GM21367 (cell line): ENCODE data around the gene GALNT17.
"Not testable (repeated sequence)": the region's sequence is repeated elsewhere in the genome, so short reads cannot be mapped to it uniquely, and the experiment has no call there.

ENCODE experiments used
- ATAC-seq: cut with Tn5 transposase; IDR thresholded peaks from one replicate; pipeline ENCODE4 v1.9.1; 2021; ENCODE audit not compliant: unreplicated experiment

Gene GALNT17

GRCh38 chr7:71229699-71230098 lies 97.8 kb downstream of the GALNT17 start:
- ATAC-seq, result no peak

GRCh38 chr7:71235253-71235652 lies 103.3 kb downstream of the GALNT17 start:
- no peak for ATAC-seq

GRCh38 chr7:71236230-71237105 lies 104.5 kb downstream of the GALNT17 start:
- ATAC-seq, result no peak

- no peak for ATAC-seq
These were observed 106.0 kb downstream of the GALNT17 start for GRCh38 chr7:71237945-71238344.

- no peak for ATAC-seq
These were observed 106.8 kb downstream of the GALNT17 start for GRCh38 chr7:71238581-71239295.

GRCh38 chr7:71239586-71240268 lies 107.8 kb downstream of the GALNT17 start:
- no peak for ATAC-seq

- no peak for ATAC-seq
These were observed 111.9 kb downstream of the GALNT17 start for GRCh38 chr7:71243736-71244410.

GRCh38 chr7:71245038-71245437 lies 113.1 kb downstream of the GALNT17 start:
- no peak for ATAC-seq

- ATAC-seq, result no peak
These were observed 119.8 kb downstream of the GALNT17 start for GRCh38 chr7:71251706-71252105.

GRCh38 chr7:71254751-71255150 lies 122.8 kb downstream of the GALNT17 start:
- no peak for ATAC-seq

- ATAC-seq, result no peak
These were observed 123.7 kb downstream of the GALNT17 start for GRCh38 chr7:71255537-71256178.

- no peak for ATAC-seq
These were observed 129.1 kb downstream of the GALNT17 start for GRCh38 chr7:71261066-71261465.

GRCh38 chr7:71262834-71263233 lies 130.9 kb downstream of the GALNT17 start:
- ATAC-seq, result not testable (repeated sequence)

- no peak for ATAC-seq
These were observed 132.1 kb downstream of the GALNT17 start for GRCh38 chr7:71264005-71264404.

- ATAC-seq, result no peak
These were observed 135.0 kb downstream of the GALNT17 start for GRCh38 chr7:71266912-71267311.

- ATAC-seq, result no peak
These were observed 136.0 kb downstream of the GALNT17 start for GRCh38 chr7:71267734-71268469.

GRCh38 chr7:71270558-71270957 lies 138.6 kb downstream of the GALNT17 start:
- ATAC-seq, result no peak

GRCh38 chr7:71271203-71271602 lies 139.3 kb downstream of the GALNT17 start:
- ATAC-seq, result no peak

GRCh38 chr7:71272509-71273490 lies 140.9 kb downstream of the GALNT17 start:
- no peak for ATAC-seq
